NCI-H2171 treated with DMSO at 0.1 percent for 48 hours (cell line): ENCODE data around the gene ANKRD44.
"Not testable (repeated sequence)": the region's sequence is repeated elsewhere in the genome, so short reads cannot be mapped to it uniquely, and the experiment has no call there.

Experiments
- DNase-seq: peaks from one replicate; lab custom pipeline; 2025; lab: John Stamatoyannopoulos, UW

Gene ANKRD44

DNA sequence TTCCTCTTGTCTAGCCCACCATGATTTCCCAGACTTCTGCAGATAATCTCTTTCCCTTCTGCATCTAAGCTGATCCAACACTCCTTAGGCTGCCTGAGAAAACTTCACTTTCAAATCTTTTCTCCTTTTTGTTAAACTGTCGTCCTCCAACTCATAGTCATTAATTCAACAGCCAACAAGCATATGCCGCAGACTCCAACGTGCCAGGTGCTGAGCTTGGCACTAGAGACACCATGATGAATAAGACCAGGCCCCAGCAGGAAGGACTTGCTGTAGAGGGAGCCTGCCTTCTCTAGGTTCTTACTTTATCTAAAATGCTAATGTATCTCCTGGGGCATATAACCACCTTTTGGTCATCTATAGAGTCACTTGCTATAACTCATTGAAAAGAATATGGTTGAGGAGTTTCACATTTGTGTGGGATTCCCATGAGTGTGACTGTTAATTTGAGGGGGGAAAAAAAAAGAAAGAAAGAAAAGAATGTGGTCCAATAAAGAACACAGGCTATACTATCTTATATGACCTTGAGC lies 51.0 kb downstream of the ANKRD44 start:
- DNase-seq = no peak

DNA sequence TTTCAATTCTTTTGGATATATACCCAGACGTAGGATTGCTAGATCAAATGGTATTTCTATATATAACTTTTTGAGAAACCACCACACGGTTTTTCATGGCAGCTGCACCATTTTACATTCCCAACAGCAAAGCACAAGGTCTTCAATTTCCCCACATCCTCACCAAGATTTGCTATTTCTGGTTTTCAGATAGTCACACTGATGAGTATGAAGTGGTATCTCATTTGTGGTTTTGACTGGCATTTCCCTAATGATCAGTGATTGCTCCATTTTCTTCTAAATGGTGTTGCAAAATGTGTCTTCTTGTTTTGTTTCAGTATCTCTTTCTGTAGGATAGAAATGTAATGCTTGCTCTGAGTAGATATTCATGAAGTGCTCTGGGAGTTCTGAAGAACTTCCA lies 52.0 kb downstream of the ANKRD44 start:
- no peak for DNase-seq

DNA sequence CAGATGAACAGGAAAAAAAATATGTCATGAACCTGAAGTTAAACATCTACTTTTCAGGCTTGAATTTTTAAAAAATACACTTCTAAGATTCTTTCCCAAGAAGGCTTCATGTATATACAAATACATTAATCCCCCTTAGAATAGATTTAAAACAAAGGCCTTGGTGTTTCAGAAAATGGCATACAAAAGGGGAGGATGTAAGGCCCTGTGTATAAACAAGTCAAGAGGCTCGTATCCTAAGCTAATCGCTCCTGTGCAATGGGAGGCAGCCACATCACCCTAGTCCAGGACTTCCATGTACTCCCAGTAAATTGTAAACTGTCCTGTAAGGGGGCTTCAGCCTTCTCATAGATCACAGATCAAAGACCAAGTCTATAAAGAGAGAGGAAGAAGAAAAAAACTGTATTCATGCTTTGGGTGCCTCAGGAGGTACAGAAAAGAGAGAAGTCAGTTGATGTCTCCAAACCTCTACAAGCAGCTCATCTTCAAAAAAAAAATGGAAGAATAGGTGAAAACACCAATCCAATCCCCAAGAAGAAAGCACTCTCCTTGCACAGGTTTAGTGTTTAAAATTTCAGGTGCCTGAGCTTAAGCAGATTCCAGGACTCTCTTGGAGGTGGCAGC lies 53.9 kb downstream of the ANKRD44 start:
- no peak for DNase-seq

DNA sequence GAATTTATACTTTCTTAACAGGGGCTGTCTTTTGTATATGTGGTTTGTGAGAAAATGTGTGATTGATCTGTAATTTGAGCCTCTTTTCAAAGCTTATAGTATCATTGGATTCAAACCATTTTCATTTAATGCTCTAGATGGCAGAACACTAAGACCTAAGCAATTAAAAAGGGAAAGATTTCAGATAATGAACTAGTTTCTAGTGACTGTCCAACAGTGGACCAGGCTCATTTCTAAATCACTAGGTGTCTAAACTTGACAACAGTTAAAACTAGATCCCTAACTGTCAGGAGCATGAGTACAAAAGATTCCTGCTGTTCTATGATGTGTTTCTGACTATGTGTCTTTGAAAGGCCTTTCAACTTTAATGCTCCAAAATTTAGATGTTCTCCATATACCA lies 54.6 kb downstream of the ANKRD44 start:
- no peak for DNase-seq

DNA sequence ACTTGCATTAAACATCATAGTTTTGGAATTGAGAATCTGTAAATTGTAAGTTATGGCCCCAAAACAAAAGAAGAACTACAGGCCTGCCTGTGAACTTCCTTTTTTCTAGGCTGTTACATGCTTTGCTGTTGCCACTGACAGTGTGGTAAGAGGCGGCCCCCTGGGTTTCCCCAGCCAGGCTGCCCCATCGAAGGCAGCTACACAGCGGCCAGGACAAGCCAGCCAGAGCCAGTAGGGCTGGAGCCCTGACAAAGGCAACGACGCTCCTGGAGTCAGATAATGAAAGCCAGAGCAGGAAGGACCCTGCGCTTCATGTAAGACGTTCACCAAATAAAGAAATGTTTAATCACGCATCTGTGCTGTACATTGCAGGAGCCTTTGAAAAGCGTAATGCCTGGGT lies 55.0 kb downstream of the ANKRD44 start:
- no peak for DNase-seq

DNA sequence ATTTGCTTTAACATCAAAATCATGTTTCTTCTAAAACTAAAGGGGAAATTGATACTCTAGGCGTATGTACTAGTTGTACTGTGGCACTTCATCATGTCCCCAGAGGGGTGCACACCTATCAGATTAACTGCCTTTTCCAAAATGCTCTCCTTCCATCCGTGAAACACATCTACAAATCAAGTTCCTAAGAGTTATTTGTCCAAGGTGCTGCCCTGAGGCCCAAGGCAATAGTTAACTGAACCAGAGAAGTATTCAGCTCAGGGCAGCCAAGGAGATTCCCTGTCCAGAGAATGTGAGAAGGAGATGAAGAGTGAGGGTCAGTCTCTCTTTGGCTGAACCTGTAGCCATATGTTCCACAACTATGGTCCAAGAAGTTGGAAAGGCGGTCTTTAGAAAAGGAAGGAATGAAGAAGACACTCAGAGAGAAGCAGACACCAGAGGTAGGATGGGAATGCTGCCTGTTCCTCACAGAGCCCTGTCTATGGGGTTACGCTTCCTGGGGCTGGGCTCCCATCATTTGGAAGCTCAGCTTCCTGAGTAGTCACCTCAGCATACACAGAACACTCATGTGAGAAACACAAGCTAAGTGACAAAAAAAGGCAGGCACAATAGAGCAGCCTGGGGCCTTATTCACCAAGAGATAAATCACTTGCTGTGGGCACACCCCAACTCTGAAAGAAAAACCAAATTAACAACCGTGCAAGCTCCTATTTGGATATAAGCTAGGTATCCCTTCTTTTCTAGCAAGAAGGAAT lies 55.6 kb downstream of the ANKRD44 start:
- DNase-seq = no peak

DNA sequence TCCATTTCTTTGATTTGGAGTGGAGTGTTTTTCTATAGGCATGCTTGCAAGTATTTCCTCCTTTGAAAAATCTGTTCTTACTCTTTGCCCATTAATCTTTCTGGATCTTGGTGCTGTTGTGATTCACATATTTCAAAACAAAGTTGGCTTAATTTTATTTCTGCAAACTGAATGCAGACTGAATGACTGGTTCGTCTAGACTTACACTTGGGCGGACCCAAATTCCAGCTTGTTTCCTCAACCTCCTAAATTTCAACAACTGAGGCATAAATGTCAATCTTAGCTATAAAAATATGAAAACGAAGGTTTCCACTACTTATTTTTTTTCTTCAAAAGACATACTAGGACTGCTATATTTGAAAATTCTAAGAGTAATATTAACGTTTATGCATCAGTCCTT lies 59.0 kb downstream of the ANKRD44 start:
- no peak for DNase-seq

DNA sequence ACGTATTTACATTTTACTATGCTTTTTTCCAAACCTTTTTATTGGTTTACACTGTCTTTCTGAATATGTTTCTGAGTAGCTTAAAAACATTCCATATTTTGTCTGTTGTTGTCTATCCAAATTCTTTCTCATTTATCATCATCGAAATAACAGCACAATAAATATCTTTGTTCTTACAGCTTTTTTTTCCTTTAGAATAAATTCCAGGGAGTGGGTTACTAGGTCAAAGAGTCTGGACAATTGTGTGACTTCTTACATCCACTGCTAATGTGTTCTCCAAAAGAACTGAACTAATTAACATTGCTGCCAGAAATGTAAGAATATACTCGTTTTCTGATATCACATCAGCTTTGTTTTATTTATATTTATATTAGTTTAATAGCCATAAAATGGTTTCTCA lies 59.4 kb downstream of the ANKRD44 start:
- no peak for DNase-seq

DNA sequence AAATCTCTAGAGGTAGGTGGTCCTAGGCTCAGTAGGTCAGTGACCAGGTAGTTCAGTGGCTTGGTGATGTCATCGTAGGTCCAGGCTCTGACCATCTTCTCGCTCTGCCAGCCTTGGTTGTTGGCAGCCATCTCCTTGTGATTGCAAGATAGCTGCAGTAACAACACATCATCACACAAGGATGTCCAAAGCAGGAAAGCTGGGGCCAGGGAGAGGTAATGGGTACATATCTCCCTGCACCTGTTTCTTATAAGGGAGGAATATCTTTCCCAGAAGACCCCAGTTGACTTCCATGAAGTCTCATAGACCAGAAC lies 60.5 kb downstream of the ANKRD44 start:
- DNase-seq = no peak

DNA sequence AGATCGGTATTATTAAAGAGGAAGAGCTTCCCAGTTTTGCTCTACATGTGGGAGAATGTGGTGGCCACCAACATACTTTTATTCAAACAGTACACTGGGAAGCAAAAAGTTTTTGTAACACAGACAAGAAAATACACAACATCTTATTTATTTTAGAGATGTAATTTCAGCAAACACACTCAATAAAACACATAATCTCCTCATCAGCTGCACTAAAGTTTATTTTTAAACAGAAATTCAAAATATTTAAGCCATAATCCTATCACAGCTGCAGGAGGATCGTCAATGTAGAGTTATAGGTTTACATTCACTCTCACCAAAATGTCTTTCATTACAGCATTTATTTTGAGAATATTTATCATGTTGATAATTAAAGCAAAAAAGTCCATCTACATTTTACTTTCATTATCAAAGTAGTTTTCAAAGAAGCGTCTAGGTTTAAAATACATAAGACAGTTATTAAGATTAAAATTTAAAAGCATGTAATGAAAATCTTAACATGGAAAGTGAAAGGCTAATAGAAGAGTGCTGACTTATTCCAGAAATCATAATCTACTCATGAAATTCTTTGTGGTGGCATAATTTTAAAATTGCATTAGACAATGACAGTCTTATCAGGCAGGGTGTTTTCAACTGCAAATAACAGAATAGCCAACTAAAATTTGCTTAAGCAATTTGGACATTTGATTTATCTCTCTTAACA lies 61.0 kb downstream of the ANKRD44 start:
- no peak for DNase-seq

DNA sequence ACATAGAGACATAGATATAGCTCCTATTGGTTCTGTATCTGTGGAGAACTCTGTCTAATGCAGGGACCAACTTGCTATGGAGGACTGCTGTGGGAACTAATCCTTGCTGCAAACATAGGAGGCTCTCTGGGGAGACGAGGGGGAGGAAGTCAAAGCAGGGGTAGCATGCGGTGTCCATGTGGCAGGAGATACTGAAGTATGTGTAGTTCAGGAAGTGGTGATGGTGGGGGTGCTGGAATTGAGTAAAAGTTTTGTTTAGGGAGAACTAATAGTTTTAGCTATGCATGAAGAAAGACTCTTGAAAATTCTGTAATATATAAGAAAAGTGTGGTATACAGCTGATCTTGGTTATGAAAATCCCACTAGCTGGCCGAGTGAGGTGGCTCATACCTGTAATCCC lies 62.0 kb downstream of the ANKRD44 start:
- no peak for DNase-seq

DNA sequence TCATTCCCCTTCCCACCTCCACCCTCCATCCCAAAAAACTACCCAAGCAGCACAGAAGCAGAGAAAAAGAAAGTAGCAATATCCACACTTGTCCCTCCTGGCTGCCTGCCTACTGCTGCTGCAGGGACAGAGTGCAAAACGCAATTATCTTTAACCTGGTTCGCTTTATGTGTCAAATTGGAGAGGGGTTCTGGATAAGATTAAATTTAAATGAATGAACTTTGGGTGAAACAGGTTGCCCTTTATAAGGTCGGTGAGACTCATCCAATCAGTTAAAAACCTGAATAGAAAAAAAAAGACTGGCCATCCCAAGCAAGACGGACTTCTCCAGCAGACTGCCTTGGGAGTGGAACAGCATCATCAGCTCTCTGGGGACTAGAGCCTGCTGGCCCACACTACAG lies 62.6 kb downstream of the ANKRD44 start:
- DNase-seq = no peak

DNA sequence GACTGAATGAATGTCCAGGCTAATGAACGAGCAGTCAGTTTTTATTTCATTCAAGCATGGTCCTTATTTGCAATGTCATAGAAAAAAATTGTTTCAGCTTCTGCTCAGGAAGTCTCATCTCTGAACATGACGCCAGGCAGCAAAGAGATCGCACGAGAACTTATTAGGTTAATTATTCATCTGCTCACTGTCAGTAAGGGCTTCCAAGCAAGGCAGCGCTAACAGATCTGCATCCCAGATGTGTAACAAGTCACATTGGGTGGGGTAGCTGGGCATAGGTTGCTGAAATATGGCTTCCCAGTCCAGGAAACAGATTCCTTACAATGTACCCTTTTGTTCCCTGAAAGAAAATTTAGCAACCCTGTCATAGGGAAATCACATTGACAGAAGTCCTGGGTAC lies 63.5 kb downstream of the ANKRD44 start:
- DNase-seq = no peak

DNA sequence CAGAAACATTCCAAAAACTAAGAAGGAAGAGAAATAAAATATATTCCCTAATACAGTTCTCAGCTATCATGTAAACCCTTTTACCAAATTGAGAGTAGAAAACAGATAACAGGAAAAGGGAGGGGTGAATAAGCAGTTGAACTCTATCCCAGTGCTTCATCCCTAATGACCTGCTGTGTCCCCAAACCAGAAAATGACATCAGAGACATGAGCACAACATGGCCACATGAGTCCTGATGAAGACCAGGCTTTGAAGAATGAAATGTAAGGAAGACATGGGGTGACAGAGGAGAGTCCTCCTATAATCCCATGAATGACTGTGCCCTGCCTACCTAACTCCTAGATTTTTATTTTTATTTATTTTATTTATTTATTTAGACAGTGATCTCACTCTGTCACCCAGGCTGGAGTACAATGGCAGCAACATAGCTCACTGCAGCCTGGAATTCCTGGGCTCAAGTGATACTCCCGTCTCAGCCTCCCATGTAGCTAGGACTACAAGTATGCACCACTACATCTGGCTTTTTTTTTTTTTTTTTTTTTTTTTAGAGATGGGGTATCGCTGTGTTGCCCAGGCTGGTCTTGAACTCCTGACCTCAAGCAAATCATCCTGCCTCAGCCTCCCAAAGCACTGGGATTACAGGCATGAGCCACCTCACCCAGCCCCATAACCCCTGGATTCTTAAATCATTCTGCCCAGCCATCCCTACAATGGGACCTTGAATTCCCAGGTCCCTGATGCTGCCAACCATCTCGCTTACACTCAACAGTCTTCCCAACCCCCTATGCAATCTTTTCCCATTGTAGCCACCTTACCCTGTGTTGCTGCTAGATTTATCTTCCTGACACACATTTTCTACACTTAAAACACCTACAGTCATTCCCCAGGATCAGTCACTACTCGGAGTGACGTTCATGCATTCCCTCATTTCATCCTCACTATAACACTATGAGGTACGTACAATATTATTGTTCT lies 64.5 kb downstream of the ANKRD44 start:
- DNase-seq = no peak

DNA sequence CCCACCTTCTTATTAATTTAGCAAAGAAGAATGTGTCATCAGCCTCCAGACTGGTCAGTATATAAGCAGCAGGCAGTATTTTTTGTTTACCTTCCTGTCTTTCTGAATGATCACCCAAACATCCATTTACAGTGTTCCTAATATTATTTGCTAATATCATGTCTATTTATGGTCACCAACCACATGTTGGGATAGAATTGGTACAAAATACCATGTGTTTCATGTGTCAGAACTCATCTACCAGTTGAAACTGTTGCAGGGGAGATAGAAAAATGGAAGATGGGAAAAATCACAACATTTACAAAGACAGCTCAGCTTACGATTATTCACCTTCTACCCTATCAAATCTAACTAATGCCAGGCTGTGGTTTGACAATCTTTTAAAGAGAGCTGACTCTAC lies 66.2 kb downstream of the ANKRD44 start:
- no peak for DNase-seq

DNA sequence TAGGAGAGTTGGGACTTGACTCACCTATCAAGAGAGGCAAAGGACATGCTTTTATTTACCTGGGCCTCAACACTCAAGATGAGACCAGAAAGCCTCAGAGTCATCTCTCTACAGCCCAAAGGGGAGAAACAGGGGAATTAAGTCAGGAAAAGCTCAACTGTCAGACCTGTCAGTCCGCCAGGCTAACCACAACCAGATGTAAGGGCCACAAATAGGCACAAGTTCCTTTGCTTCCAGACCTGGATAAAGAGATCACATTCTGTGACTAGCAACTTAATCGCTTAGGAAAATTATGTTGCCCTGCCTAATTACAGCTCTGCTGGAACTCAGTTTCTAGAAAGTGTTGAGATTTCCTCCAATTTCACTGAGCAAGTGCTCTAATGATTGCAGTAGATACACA lies 67.9 kb downstream of the ANKRD44 start:
- DNase-seq = no peak

DNA sequence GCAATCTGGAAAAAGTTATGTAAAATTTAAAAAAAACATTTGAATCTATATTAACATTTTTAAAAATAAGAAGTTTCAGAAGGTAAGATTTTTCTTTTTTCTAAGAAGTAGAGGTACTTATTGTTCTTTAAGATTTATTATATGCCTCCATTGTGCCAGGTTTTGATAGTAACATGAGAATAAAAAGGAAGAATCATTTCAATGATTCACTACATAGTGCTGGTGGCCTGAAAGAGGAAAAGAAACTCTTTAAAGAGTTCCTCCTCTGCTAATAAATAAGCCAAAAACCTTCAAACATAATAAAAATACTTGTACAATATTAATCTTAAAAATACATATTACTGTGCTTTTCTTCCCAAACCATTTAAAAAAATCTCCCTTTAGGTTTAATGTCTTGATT lies 69.0 kb downstream of the ANKRD44 start:
- DNase-seq = no peak

DNA sequence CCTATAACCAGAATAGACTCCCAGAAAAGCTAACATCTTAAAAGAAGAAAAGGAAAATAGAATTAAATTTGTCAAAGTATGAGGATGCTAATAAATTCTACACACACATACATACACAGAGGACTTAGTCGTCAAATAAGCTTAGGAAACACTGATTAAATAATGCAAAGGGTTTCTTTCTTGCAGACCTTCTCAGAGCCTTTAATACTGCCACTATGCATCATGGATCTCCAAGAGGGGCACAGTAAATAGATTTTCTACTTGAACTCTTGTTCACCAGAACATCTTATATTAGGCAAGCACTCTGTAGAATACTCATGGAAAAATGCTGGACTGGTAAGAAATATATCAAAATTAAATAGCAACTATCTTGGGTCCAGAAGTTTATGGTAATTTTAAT lies 69.4 kb downstream of the ANKRD44 start:
- DNase-seq = no peak

DNA sequence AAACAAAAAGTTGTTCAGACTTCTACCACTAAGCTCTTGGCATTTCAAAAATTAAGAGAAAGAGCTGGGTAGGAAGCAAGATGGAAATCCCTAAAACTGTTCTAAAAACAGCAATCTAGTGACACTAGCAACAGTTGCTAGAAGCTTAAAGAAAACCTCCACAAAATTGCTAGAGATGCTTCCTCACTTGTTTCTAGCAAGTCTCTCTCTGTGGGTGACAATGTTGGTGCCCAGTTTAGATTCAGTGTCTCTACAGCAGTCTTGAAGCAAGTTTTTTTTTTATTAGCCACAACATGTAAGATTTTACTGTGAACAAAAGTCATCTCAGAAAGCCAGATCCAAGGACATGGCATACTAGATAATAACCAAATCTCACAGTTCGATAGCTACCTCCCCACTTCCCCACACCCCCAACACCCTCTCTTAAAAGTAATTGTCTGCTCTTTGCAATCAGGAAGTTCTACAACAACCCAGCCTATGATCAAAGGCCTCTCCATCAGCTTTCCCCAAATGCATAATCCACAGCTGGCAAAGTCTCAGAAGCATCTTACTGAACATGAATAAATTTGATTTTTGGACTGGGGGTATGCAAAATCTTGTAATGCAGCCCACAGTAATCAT lies 70.0 kb downstream of the ANKRD44 start:
- no peak for DNase-seq

DNA sequence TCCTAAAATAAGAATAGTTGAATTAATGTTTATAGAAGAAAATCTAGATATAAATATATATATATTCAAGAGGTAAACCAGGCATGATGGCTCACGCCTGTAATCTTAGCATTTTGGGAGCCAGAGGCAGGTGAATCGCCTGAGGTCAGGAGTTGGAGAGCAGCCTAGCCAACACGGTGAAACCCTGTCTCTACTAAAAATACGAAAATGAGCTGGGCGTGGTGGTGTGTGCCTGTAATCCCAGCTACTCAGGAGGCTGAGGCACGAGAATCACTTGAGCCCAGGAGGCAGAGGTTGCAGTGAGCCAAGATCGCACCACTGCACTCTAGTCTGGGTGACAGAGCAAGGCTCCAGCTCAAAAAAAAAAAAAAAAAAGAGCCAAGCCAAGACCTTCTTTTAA lies 70.6 kb downstream of the ANKRD44 start:
- DNase-seq = not testable (repeated sequence)

DNA sequence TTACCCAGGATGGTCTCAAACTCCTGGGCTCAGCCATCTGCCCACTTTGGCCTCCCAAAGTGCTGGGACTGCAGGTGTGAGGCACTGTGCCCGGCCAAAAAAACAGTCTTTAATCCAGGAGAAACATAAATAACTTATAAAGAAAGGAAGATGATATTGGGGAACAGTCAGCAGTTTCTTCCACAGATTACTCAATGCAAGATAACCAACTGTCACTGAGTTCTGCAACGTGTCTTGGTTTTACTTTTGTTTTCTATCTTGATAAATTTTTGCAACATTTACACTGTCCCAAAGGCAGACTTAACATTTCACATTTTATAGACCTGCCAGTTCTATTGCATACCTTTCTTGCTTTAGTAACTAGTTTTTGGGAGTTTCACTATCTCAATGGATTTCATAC lies 71.1 kb downstream of the ANKRD44 start:
- DNase-seq = no peak

DNA sequence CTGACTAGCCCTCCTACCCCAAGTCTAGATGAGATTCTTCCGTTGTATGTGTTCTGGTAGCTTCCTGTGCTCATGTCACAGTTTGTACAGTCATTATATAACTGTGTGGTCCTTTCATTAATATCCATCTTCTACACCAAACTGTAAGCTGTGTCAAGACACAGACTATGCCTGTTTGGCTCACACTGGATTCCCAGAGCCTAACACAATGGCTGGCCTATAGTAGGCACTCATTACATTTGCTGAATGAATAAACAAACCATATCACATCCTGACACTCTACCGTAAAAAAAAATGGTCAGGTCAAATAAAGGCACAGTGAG lies 72.6 kb downstream of the ANKRD44 start:
- DNase-seq = no peak
